Activated T-cell treated with anti-CD3 and anti-CD28 coated beads, Interleukin-2, amount 50 U/mL, for 1 hour (primary cell): ENCODE results near the gene ALKBH5.
A peak's percentile ranks its signal among the peaks of the same experiment; 100 is the strongest.

ENCODE experiments used
- DNase-seq: peaks from one replicate; pipeline ENCODE4 v3.0.0-alpha.2; 2020

The ALKBH5 gene

DNA sequence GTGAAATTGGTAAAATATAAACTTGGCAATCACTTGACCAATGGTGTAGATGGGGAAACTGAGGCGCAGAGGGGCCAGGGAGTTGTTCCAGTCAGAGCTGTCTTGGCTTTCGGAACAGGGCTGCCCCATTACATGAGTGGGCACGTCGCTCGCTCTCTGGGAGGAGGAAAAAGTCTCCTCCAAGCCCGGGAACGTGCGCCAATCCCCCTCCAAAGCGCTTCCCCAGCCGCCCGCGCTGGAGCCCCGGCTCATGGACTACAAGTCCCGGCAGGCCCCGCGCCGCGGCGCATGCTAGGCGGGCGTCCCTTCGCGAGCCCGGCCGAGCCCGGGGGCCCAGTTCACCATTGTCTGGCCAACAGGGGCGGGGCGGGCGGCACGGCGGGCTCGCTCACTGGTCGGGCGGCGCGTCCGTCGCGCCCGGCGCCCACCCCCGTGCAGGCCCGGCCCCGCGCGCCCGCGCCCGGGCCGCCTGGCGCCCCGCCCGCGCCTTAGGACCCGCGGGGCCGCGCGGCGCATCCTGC lies 41.6 kb downstream of the ALKBH5 start, which contains the start of gene LLGL1:
Gene LLGL1 (plus strand): TSS at position 515 of the 521 bp plus-strand sequence. CDS start 48 bp downstream, outside the sequence.
- peak; percentile 95 for DNase-seq

DNA sequence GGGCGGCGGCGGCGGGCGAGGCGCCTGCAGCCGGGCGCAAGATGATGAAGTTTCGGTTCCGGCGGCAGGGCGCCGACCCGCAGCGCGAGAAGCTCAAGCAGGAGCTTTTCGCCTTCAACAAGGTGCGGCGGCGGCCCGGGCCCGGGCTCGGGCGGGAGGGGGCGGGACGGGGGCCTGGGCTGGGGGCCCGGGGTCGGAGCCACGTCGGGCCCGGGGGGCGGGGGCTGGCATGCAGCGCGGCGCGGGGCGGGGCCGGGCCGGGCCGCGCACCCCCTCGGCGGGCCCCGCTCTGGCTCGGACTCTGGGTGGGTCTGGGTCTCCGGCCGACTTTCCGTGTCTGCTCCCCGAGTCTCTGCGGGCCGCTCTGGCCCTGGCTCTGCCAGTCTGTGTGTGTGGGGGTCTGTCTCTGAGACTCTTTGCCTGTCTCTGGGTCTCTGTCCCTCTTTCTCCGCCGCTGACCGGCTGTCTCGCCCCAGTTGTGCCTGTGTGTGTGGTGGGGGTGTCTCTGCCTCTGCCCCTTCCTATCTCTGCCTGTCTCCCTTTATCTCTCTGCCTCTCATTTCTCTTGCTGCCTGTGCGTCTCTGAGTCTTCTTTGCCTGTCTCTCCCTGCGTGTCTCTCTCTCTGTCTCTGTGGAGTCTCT lies 42.1 kb downstream of the ALKBH5 start:
- DNase-seq, result no peak

DNA sequence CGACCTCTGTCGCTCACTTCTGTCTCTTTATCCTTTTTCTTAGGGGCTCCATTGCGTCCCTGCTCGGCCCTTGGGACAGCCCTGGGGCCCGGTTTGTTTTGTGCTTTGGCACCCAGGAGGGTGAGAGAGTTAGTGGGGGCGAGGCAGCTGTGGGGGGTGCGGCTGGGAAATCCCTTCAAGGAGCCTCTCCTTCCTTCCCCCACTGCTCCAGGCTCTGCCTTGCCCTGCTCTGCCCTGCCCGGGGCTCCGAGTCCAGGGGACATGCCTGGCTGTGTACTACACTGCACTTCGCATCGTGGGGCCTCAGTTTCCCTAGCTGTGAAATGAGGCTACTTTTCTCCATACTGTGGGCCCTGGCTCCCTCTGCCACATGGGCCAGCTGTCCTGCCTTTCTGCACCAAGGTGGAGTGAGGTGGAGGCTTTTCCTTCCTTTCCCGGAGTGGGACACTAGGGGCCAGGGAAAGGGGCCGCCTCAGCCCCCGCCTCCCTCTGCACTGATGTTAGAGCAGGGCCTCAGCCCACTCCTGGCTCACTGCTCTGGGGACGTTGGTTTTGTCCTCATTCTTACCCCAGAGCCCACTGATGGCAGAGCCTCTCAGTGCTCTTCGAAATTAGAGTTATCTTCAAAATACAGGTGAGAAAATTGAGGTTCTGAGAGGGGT lies 42.8 kb downstream of the ALKBH5 start:
- peak; percentile 25 for DNase-seq

DNA sequence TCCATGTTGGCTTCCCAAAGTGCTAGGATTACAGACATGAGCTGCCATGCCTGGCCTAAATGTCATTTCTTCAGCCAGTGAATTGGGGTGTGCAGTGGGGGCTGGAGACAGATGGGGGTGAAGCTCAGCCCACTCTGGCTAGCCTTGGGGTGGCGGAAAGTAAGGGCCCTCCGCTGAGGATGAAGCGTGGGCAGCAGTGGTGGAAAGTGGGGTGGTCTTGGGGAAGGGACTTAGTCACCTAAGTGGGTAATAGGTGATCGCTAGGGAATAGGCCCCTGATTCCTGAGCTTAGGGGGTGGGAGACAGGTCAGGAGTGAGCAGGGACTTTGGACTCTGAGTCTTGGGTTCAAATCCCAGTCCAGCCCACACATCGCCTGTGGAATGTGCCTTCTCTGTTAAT lies 44.0 kb downstream of the ALKBH5 start:
- no peak for DNase-seq

DNA sequence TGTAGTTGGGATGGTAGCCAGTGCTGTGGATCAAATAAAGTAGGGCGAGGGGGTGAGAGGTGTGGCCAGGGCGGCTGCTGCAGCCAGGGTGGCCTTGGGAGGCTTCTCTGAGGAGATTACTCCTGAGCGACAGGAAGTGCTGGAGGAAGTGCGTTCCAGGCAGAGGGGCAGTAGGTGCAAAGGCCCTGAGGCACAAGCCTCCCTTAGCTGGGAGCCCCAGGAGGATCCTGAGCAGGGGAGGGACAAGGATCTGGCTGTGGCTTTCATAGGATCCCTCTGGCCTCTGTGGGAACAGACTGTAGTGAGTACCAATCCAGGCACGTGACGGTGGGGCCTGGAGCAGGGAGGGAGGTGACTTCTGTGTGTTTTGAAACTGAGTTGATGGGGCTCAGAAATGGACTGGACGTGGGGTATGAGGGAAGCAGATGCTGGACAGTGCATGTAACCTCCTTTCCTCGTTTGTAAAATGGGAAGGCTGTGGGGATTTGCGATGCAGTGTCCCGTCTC lies 44.6 kb downstream of the ALKBH5 start:
- DNase-seq, result no peak

DNA sequence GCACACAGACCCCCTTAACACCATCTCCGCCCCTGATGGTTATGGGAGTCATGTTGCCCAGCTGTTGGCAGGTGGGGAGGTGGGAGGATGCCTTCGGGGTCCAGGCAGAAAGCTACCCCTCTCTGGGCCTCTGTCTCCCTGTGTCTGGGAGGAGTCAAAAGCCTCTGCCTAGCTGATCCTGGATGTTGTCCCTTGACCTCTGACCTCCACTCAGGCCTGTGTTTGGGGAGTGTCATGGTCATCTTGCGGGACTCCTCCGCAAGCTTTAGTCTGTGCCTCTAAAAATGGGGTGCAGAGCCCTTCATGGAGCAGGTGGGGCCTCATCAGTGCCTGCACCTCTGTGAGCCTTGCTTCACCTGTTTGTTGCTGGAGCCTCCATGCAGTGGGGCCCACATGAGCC lies 45.6 kb downstream of the ALKBH5 start:
- no peak for DNase-seq

DNA sequence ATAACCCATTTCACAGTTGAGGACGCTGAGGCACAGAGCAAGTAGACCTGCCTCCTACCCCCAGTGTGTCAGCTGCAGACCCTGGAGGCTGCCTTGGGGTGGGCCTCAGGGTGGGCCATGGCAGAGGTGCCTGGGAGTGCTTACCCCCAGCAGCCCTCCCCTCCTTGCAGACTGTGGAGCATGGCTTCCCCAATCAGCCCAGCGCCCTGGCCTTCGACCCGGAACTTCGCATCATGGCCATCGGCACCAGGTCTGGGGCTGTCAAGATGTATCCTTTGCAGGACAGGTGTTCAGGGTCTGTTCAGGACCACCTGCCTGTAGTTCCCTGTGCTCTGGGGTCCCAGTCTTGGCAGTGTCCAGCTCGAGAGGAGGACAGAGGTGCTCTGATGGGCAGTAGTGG lies 46.1 kb downstream of the ALKBH5 start:
- DNase-seq, result no peak

DNA sequence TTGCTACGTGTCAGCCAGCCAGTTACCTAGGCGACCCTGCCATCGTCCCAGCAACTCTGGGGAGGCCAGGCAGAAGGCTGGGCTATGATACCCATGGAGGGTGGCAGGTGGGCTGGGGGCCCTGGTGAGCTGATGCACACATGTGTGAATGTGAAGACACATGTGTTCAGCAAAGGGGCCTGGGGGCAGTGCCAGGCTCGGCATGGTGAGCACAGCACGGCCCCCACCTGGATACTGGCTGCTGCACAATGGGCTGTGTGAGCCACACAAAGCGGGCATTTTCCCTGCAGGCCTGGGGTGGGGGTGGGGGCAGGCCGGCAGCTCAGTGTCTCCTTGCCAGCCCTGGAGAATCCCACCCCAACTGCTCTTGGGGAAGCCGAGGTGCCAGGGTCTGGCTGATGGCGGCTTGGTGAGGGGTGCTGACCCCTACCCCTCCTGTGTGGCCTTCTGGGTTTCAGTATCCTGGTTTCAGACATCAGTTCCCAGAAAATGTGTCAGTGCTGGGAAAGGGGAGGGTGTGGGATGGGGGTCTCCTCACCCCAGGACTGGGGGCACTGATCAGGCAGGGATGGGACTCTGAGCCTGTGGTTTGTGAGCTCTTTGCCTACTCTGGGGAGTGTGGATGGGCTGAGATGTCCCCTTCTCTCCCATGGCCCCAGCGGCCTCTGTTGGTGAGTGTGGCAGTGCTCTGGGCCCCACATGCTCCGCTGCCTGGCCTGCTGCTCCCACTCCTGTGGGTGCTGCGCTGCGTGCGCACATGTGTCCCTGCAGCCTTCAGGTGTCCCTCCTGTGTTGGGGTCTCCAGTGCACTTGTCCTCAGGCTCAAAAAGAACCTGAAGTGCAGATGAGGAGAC lies 46.9 kb downstream of the ALKBH5 start:
- DNase-seq, result no peak

DNA sequence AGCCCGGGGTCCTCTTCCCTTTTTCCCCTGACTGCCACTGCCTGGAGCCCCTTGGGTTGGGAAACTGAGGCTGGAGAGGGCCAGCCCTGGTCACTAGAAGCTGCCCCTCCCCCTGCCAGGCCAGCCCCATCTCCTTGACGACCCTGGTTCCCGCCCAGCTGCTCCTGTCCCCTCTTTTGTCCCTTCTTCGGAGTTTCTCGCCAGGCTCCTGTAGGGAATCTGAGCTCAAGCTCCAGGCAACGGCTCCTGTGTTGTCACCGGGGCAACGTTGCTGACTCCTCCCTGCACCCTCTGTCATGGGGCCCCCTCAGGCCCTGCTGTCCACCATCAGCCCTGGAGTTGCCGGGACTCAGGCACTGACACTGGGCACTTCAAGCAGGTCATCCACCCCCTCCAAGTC lies 47.5 kb downstream of the ALKBH5 start:
- no peak for DNase-seq

DNA sequence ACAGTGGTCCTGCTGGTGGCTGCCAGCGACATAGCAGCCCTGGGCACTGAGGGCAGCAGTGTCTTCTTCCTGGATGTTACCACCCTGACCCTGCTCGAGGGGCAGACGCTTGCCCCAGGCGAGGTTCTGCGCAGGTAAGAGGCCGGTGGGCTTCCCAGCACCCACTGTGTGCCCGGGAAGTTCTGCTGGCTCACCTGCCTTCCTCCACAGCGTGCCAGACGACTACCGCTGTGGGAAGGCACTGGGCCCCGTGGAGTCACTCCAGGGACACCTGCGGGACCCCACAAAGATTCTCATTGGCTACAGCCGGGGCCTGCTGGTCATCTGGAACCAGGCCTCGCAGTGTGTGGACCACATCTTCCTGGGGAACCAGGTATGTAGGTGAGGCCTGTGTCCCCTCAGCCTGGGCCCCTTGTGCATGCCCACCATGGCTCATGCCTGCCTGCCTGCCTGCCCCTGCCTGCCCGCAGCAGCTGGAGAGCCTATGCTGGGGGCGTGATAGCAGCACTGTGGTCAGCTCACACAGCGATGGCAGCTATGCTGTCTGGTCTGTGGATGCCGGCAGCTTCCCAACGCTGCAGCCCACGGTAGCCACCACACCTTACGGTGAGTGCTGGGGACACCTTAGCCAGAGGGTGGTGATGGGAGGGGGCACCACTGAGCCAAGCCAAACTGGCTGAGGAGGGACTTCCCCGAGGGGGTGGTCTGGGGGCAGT lies 50.3 kb downstream of the ALKBH5 start:
- no peak for DNase-seq

DNA sequence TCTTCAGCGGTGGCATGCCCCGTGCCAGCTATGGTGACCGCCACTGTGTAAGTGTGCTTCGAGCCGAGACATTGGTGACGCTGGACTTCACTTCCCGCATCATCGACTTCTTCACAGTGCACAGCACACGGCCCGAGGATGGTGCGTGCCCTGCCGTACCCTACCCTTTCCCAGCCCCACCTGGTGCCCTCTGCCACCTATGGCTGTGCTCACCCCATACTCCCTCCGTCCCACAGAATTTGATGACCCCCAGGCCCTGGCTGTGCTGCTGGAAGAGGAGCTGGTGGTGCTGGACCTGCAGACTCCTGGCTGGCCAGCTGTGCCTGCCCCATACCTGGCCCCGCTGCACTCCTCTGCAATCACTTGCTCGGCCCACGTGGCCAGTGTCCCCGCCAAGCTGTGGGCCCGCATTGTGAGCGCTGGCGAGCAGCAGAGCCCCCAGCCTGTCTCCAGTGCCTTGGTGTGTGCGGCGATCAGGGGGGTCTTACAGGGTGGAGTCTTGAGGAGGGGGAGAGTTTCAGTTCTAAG lies 51.3 kb downstream of the ALKBH5 start:
- DNase-seq, result no peak

DNA sequence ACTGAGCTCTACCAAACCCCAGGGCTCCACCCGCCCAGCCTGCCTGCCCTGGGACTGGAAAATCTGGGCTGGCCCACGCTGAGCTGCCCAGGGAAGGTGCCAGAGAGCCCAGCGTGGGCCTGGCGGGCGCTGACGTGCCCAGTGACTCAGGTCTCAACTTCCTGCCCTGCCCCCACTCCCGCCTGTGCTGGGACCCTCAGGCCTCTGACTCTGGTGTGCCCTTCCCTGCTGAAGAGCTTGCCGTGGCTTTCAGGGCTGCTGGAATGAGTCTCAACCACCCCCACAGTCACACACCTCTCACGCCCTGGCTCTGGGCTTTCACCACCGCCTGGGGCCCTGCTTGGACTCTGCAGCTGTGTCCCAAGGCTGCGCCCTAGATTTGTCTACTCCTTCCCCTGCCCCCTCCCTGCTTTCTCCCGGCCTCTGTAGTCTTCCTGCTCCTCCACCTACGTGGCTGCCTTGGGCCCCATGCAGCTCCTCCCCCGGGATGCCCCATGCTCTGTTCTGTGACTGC lies 52.2 kb downstream of the ALKBH5 start:
- DNase-seq, result no peak

DNA sequence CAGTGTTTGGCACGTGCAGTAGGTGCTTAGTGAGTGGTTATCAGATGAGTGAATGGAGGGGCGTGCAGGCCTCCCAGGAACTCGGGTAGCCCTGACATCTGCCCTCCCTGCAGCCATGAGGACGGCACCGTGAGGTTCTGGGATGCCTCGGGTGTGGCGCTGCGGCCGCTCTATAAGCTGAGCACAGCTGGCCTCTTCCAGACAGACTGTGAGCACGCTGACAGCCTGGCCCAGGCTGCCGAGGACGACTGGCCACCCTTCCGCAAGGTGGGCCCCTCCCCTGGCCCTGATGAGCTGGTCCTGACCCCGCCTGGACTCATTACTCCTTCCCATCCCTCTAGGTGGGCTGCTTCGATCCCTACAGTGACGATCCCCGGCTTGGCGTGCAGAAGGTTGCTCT lies 52.9 kb downstream of the ALKBH5 start:
- DNase-seq, result no peak

DNA sequence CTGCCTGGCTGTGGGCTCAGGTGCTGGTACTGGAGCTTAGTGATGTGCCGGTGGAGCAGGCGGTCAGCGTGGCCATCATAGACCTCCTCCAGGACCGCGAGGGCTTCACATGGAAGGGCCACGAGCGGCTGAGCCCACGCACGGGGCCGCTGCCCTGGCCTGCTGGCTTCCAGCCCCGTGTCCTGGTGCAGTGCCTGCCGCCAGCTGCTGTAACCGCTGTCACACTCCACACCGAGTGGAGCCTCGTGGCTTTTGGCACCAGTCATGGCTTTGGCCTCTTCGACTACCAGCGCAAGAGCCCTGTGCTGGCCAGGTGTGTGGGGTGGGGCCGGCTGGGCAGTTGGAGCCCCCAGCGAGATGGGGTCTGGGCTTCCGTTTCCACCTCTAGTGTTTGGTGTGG lies 53.8 kb downstream of the ALKBH5 start:
- DNase-seq, result no peak

DNA sequence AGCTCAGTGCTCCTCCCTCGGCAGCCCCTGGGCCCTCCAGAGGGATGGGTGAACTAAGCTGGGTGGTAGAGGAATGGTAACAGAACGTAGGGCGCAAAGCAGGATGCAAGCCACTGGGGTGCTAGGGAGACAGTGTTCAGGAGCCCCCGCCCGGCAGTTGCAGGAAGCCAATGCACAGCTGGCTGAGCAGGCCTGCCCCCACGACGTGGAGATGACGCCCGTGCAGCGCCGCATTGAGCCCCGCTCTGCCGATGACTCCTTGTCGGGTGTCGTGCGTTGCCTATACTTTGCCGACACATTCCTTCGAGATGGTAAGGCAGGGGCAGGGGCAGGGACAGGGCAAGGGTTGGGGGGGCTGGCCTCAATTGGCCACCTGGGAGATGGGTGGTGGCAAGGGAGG lies 54.7 kb downstream of the ALKBH5 start:
- DNase-seq, result no peak

DNA sequence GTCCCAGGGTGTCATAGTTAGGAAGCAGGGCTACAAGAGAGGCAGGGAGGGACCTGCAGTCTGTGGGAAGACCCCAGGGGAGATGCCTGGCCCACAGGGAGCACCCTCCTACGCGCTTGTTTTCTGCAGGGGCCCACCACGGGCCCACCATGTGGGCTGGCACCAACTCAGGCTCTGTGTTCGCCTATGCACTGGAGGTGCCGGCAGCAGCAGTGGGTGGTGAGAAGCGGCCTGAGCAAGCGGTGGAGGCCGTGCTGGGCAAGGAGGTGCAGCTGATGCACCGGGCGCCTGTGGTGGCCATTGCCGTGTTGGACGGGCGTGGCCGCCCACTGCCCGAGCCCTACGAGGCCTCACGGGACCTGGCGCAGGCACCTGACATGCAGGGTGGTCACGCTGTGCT lies 56.8 kb downstream of the ALKBH5 start:
- no peak for DNase-seq

DNA sequence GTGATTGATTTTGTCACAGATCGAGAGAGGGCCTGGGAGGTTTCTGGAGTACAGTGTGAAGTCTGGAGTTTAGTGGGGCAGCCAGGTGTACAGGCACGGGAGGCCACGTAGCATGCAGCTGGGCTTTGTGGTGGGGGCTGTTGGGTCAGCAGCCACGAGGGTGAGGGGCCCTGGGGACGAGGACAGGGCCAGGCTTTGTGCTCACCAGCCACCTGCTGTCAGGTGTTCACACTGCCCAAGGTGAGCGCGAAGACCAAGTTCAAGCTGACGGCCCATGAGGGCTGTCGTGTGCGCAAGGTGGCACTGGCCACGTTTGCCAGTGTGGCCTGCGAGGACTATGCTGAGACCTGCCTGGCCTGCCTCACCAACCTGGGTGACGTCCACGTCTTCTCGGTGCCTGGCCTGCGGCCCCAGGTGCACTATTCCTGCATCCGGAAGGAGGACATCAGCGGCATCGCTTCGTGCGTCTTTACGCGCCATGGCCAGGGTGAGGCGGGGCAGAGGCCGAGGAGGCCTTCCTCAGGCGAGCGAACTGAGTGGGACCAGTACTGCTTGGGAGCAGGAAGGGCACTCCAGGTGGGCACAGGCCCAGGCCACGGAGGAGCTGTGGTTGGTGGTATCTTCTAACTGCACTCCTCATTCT lies 57.7 kb downstream of the ALKBH5 start:
- DNase-seq, result no peak

DNA sequence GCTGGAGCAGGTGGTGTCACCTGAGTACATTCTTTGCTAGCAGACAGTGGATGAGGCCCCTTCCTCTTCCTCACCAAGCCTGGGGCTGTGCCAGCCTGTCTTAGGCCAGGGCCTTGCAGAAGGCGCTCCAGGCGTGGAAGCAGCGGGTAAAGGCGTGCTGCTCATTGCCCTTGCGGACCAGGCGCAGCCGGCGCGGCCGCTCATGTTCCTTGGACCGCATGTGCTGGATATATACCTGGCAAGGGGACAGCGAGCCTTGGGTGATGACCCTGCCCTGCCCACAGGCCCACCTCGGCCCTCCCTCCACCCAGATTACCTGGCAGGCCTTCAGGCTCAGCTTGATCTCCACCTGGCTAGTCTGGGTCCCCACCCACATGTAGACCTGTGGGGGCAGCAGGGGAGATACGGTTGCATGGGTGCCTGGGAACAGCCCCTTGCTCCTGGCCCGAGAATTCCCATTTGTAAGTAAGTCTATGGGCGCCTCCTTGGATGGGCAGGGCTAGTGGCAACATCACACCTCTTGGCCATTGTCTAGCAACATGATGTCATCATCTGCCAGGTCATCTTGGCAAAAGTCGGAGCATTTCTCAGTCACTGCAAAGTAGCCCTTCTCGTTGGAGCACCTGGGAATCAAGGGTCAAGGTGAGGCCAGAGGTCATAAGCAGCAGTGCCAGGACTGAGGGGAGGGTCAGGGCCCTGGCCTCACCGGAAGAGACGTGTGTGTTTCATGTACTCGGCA lies 61.6 kb downstream of the ALKBH5 start:
- no peak for DNase-seq

DNA sequence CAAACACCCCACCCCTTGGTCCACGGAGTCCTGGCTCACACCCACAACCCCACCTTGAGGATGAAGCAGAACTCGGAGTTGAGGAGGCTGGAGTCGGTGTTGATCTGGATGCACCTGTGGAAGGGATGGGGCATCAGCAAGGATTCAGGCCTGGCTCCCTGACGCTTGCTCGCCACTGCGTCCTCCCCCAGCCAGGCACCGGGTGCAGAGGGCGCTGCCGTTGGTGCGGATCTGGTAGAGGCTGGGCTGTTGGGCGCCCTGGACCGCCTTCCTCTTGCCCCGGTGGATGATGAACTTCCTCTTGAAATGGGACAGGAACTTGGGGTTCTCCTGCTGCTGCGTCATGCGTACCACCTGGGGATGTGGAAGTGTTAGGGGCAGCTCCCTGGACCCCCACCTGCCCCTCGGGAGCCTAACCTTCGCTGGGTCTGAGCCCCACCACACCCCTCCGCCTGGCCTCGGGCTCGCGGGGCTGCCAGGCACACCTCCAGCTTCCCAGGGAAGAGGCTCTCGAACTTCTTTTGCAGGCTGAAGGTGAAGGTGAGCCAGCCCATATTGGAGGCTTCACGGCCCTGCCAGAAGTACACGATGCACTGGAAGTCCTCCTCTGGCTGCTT lies 62.6 kb downstream of the ALKBH5 start:
- no peak for DNase-seq

DNA sequence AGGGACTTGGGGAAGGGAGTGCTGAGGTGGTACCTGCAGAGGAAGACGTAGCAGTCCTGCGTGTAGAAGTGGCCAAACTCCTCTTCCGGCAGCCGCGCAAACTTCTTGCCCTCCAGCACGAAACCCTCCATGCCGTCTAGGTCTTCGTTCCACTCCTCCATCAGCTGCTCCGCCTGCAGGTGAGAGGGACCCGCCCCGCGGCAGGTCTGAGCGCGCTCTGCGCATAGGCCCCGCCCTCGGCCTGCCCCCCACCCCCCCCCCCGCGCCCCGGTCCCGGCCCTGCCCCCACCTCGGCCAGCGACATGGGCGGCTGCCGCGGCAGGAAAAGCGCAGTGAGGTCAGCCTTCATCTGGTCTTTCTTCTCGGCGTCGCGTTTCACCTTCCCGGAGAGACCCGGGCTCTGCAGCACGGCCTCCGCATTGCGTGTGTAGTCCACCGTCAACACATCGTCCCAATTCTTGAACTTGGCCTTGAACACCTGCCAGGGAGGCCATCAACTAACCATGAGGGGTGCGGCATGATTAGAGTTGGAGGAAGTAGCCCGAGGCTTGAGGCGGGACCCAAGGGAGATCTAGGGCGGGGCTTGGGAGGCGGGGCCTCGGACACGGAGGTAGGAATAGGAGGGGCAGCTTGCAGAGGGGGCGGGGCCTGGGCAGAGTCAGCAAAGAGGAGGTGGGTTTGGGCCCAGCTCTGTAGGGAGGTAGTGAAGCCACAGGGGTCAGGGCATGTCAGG lies 63.4 kb downstream of the ALKBH5 start:
- DNase-seq, result no peak
